Measurements from ENCODE around the gene CFAP61. TPM values are rescaled to one million over a fixed set of nuclear protein-coding genes. Genes with fewer than 3 reads are reported as not detected.

CFAP61 gene
- total RNA-seq, 1 experiment from 2014 or later = 0.28 TPM

GRCh38 chr20:20375862-20376261, 323.5 kb downstream of the CFAP61 start:
- ChIA-PET CTCF (no interaction called here), POLR2A (no interaction called here)
- BruUV-seq (replicated peaks) = no TSS peak
- Histone ChIP-seq H3K36me3 (ENCODE audit: control insufficient read depth, insufficient read depth, low read length) (no peaks in the 10 kb centered on the region), H3K27ac (ENCODE audit: low read length) (no peak overlapping the region), H3K4me1 (ENCODE audit: control insufficient read depth, insufficient read depth, low read length) (no peaks in the 10 kb centered on the region), H3K9me3 (ENCODE audit: control insufficient read depth, insufficient read depth, low read depth, low read length) (0 out of 2 replicates have a peak, but pooled peaks cover 4% of the 10 kb centered on the region), H3K27me3 (ENCODE audit: control insufficient read depth, insufficient read depth, low read length) (peaks cover 23% of the 10 kb centered on the region), H3K4me3 (ENCODE audit: low read depth in 2 of 2, low read length in 2 of 2) (no peak overlapping the region)
- DNase-seq (ENCODE audit: low read depth, low spot score) = no peak
- intact Hi-C loops (cut with micrococcal nuclease; ENCODE audit: unreplicated experiment) = no loop called here
- TF ChIP-seq CTCF (IDR thresholded peaks at IDR 0.05) (no peak), REST (IDR thresholded peaks at IDR 0.05; ENCODE audit: insufficient read depth in 1 of 2, low read depth in 2 of 2, low read length in 1 of 2) (no peak), SIN3A (IDR thresholded peaks at IDR 0.05; ENCODE audit: borderline replicate concordance, insufficient read depth, low read depth, low read length) (no peak), TCF7L2 (IDR thresholded peaks at IDR 0.05; ENCODE audit: low read depth, low read length) (no peak), POLR2AphosphoS5 (IDR thresholded peaks at IDR 0.05; ENCODE audit: low read depth, low read length) (no peak)
- in situ Hi-C loops (cut with HindIII; ENCODE audit: low pct_unique_long_range_greater_than_20kb, low sequenced_read_pairs) = no loop called here
- ATAC-seq = no peak

DNA sequence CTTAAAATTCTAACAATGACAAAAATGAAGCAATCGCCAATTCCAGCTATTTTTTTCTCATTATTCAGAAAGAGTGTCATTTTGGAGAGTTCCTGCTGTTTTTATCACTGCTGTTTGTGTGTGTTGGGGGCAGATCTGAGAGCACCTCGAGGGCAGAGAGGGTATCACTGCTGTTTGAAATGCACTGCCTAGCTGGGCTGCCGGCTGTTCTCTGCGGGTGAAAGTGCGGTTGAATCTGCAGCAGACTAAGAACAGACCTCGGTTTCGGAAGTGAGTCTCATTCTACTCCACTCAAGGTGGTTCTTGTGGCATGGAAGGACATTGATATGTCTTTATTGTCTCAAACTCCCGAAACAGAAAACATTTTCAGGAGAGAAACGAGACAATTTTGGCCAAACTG, 333.9 kb downstream of the CFAP61 start:
- POLR2A ChIA-PET = no interaction called here
- intact Hi-C loops (cut with micrococcal nuclease; ENCODE audit: unreplicated experiment) (no loop called here), in situ Hi-C loops (cut with HindIII; ENCODE audit: low pct_unique_long_range_greater_than_20kb, low sequenced_read_pairs) (no loop called here)
- H3K27me3 ChIP-seq (ENCODE audit: control insufficient read depth, insufficient read depth, low read length) = no peaks in the 10 kb centered on the region
- DNase-seq (ENCODE audit: low read depth, low spot score) (no peak), ATAC-seq (no peak)
- no TSS peak for BruUV-seq (replicated peaks)
- no peak overlapping the region for H3K27ac ChIP-seq (ENCODE audit: low read length)
- H3K4me1 ChIP-seq (ENCODE audit: control insufficient read depth, insufficient read depth, low read length) = no peaks in the 10 kb centered on the region
- CTCF ChIA-PET = no interaction called here
- no peak overlapping the region for H3K4me3 ChIP-seq (ENCODE audit: low read depth in 2 of 2, low read length in 2 of 2)
- no peaks in the 10 kb centered on the region for H3K36me3 ChIP-seq (ENCODE audit: control insufficient read depth, insufficient read depth, low read length)
- H3K9me3 ChIP-seq (ENCODE audit: control insufficient read depth, insufficient read depth, low read depth, low read length) = no peaks in the 10 kb centered on the region
- no peak for TF ChIP-seq CTCF (IDR thresholded peaks at IDR 0.05)
- TF ChIP-seq POLR2AphosphoS5 (IDR thresholded peaks at IDR 0.05; ENCODE audit: low read depth, low read length) = no peak

DNA sequence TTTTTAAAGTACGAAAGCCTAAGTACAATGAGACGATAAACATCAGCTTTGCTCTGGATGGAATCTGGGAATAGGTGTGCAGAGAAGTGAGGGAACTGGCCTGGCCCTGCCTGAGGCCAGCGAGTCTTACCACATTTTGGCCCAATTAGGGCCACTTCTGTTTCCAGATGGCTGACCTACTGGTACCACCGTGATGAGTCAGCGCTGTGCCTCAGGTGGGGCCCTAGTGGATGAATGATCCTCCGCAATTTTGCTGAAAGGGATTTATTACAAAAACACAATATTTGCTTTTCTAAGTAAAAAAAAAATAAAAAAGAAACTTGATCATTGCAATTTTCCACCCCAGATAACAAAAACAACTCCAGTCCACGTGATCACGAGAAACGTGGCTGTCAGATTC, 338.1 kb downstream of the CFAP61 start:
- in situ Hi-C loops (cut with HindIII; ENCODE audit: low pct_unique_long_range_greater_than_20kb, low sequenced_read_pairs) = no loop called here
- no peaks in the 10 kb centered on the region for H3K36me3 ChIP-seq (ENCODE audit: control insufficient read depth, insufficient read depth, low read length)
- no peak for TF ChIP-seq POLR2AphosphoS5 (IDR thresholded peaks at IDR 0.05; ENCODE audit: low read depth, low read length)
- TF ChIP-seq CTCF (IDR thresholded peaks at IDR 0.05) = no peak
- no peak for TF ChIP-seq REST (IDR thresholded peaks at IDR 0.05; ENCODE audit: insufficient read depth in 1 of 2, low read depth in 2 of 2, low read length in 1 of 2)
- TF ChIP-seq SIN3A (IDR thresholded peaks at IDR 0.05; ENCODE audit: borderline replicate concordance, insufficient read depth, low read depth, low read length) = no peak
- no peak for TF ChIP-seq TCF7L2 (IDR thresholded peaks at IDR 0.05; ENCODE audit: low read depth, low read length)
- no TSS peak for BruUV-seq (replicated peaks)
- no peaks in the 10 kb centered on the region for H3K27me3 ChIP-seq (ENCODE audit: control insufficient read depth, insufficient read depth, low read length)
- DNase-seq (ENCODE audit: low read depth, low spot score) (no peak), ATAC-seq (no peak)
- no peak overlapping the region for H3K27ac ChIP-seq (ENCODE audit: low read length)
- CTCF ChIA-PET = no interaction called here
- H3K4me1 ChIP-seq (ENCODE audit: control insufficient read depth, insufficient read depth, low read length) = no peaks in the 10 kb centered on the region
- intact Hi-C loops (cut with micrococcal nuclease; ENCODE audit: unreplicated experiment) = no loop called here
- no peak overlapping the region for H3K4me3 ChIP-seq (ENCODE audit: low read depth in 2 of 2, low read length in 2 of 2)
- no peaks in the 10 kb centered on the region for H3K9me3 ChIP-seq (ENCODE audit: control insufficient read depth, insufficient read depth, low read depth, low read length)
- POLR2A ChIA-PET = no interaction called here
